GM13976 (cell line): Measurements from ENCODE around the gene ASB7.

Experiments used
- DNase-seq: peaks from one replicate; pipeline ENCODE4 v3.0.0; 2012; ENCODE audit warnings: low spot score
- in situ Hi-C: fragments of 300-500 bp; cut with MboI; formaldehyde crosslinking; loops from one replicate; pipeline ENCODE4 v1.12.0; 2022; ENCODE audit warnings: low sequenced_read_pairs, mixed read lengths, inconsistent platforms; ENCODE audit not compliant: unreplicated experiment
- TF ChIP-seq, protein P1 (sequence below): IDR thresholded peaks from 2 replicates; pipeline ENCODE4 v1.5.1; 2012; ENCODE audit warnings: borderline replicate concordance, mild to moderate bottlenecking; ENCODE audit not compliant: insufficient read depth; ENCODE audit errors: extremely low read depth, missing control alignments, control extremely low read depth

ASB7 gene

DNA sequence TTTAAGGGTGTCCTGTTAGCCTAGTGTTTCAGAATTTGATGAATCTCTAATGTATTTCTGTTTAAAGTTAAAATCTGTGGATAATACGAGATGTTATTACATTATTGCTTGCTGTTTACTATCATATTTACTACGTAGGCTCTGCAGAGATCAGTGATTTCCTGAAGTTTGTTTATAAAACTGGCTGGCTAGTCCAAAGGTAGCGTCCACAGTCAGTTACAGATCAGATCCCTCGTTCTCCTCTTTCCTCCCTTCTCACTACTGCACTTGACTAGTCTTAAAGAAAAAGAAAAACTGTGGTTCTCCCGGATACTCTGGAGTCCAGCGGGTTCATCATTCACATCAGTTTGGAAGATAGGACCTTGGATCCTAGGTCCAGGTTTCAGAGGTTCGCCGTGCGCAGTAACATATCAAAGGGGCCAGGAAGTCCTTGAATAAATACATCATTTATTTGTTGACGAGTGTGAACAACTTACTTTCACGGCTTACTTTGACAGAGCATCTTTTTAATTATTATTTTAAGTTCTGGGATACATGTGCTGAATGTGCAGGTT is 35.9 kb downstream of the ASB7 start:
- no peak for DNase-seq
- TF ChIP-seq, protein P1, sequence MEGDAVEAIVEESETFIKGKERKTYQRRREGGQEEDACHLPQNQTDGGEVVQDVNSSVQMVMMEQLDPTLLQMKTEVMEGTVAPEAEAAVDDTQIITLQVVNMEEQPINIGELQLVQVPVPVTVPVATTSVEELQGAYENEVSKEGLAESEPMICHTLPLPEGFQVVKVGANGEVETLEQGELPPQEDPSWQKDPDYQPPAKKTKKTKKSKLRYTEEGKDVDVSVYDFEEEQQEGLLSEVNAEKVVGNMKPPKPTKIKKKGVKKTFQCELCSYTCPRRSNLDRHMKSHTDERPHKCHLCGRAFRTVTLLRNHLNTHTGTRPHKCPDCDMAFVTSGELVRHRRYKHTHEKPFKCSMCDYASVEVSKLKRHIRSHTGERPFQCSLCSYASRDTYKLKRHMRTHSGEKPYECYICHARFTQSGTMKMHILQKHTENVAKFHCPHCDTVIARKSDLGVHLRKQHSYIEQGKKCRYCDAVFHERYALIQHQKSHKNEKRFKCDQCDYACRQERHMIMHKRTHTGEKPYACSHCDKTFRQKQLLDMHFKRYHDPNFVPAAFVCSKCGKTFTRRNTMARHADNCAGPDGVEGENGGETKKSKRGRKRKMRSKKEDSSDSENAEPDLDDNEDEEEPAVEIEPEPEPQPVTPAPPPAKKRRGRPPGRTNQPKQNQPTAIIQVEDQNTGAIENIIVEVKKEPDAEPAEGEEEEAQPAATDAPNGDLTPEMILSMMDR = no peak
- in situ Hi-C loops = loop anchor here (10.0 to 25.0 kb wide), 3 partner anchors 237 to 624 kb away; partner anchors contain the start of genes ALDH1A3 and CHSY1

DNA sequence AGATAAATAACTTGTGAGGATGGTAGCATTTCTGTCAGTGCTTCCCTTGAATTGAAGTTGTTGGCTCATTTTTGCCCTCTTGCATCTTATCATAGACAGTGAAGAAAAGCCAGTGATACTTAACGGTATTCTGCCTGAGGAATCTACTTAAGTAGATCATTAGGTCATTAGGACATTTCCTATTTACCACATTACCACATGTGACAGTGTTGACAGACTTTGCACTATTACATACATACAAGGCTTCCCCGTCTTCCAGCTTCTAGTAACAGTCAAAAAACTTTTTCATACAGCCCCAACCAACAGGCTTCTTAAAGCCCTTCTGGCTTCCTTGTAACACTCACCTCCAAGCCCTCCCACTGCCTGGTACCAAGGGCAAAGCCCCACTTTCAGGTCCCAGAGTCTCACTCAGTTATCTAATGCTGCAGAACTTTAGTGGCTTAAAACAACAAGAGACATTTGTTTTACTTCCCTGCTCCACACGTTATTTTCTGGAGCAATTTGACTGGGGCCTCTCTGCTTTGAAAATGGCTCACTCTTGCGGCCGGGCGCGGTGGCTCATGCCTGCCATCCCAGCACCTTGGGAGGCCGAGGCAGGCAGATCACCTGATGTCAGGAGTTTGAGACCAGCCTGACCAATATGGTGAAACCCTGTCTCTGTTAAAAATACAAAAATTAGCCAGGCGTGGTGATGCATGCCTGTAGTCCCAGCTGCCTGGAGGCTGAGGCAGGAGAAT is 40.0 kb downstream of the ASB7 start:
- TF ChIP-seq, protein P1 = no peak
- DNase-seq = no peak
- in situ Hi-C loops = loop anchor here (25.0 kb wide), 2 partner anchors 370 to 620 kb away; partner anchors contain the start of gene CHSY1

DNA sequence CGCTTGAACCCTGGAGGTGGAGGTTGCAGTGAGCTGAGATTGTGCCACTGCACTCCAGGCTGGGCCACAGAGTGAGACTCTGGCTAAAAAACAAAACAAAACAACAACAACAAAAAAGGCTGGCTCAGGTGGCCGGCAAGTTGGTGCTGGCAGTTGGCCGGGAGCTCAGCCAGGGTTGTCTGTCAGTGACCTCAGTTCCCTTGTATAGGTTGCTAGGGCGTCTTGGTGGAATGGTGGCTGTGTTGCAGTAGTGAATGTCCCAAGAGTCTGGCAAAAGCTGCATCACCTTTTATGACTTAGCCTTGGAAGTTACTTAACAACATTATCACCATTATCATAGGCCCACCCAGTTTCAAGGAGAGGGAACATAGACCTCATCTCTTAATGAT is 40.6 kb downstream of the ASB7 start:
- TF ChIP-seq, protein P1 = no peak
- DNase-seq = no peak
- in situ Hi-C loops = loop anchor here (25.0 kb wide), 2 partner anchors 369 to 619 kb away; partner anchors contain the start of gene CHSY1

DNA sequence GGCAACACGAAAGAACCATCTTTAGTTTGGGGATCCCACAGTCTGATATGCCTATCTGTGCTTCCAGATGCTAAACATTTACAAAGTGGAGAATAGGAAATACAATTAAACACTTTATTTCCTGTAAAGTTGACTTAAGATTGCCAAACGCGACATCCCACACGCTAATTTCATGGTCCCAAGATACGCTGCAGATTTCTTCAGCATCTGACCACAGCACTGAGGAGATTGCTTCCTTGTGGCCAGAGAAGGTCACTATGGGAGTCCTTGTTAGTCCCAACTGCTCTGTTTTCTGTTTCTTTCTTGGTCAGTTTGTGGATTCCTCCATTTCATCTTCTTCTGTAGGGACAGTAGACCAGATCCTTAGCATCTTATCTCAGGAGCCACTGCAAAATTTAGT is 43.3 kb downstream of the ASB7 start:
- no peak for DNase-seq
- TF ChIP-seq, protein P1 = no peak
- in situ Hi-C loops = loop anchor here (25.0 kb wide), 2 partner anchors 367 to 617 kb away; partner anchors contain the start of gene CHSY1

DNA sequence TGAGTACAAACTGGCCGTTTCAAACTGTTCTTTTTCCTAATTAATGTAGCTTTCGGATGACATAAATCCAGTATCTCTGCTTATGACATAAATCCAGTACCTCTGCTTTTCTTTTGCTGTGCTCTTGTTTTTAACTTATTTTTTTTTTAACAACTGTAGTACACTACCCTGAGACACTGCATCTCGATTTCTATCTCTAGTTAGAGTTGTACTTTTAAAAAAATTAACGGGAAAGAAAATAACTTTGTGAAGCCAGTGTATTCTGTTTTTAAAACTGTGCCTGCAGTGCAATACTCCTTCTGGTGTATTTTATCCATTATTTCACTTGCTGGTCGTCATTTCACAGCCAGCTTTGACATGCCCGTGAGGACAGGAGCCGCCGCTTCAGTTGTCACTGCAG is 46.6 kb downstream of the ASB7 start:
- in situ Hi-C loops = loop anchor here (25.0 kb wide), 2 partner anchors 363 to 613 kb away; partner anchors contain the start of gene CHSY1
- TF ChIP-seq, protein P1 = no peak
- DNase-seq = no peak

DNA sequence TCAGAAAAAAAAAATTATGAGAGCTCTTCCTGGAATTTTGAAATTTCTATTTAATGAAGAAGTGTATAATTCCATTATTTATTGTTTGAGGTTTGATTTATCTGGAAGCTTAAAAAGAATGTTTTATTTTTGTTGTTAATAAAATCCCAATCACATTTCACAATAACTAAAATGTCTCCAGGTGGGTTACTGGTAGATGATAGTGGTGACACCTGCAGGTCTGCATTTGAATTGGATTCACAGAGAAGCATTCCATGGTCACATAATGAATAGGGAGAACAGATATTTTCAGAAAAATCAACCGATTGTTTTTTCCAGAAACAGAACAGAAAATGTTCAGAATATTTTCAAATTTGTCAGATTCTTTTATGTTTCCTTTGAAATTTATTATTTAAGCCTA is 48.3 kb downstream of the ASB7 start:
- TF ChIP-seq, protein P1 = no peak
- in situ Hi-C loops = no loop called here
- no peak for DNase-seq

DNA sequence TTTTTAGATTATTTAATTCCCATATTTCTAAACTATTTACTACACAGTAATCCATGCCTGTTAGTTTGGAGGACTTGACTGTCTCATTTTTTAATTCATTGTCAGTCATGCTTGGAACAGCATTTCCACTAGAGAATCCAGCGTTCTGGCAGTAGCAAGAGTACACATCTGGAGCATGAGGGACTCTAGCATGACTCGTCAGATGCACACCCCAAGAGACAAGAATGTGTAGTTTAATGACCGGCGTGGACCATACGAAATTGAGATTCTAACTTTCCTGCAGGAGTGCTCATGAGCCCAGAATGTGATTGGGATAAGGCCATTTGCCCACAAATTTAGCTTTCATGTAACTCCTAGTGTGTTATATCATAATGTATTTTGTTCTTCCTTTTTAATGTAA is 48.9 kb downstream of the ASB7 start:
- in situ Hi-C loops = no loop called here

More for the DNA sequence above, 48.9 kb downstream of the ASB7 start:
- DNase-seq = no peak
- TF ChIP-seq, protein P1 = no peak
